HepG2 (cell line): Measurements from ENCODE around the gene ZCCHC8. TPM values are rescaled to one million over a fixed set of nuclear protein-coding genes. Genes with fewer than 3 reads are reported as not detected.

Source experiments
- ATF7-NPFF ChIP-seq: sonication (generic); formaldehyde crosslinking; IDR thresholded peaks from 2 replicates; pipeline ENCODE4 v1.8.1; 2023; ENCODE audit warnings: mild to moderate bottlenecking, low read depth, missing genetic modification reagents, moderate library complexity
- FOXA1 ChIP-seq, 2 experiments: fragments of 450-650 bp in 1 of 2; sonication (generic) in 1 of 2; formaldehyde crosslinking in 1 of 2; IDR thresholded peaks; 2 replicates each; pipeline versions ENCODE4 v1.4.0 to v1.6.1; 2016 to 2020; ENCODE audit warnings: missing genetic modification reagents in 1 of 2
- GATAD1 ChIP-seq: IDR thresholded peaks from 2 replicates; pipeline ENCODE4 v1.6.1; 2016; ENCODE audit warnings: missing genetic modification reagents, missing compliant biosample characterization
- HDAC6 ChIP-seq: fragments of 200-600 bp; sonication (generic); IDR thresholded peaks from 2 replicates; pipeline ENCODE4 v1.7.0; 2017; ENCODE audit warnings: mild to moderate bottlenecking, antibody characterized with exemption, low read length, low read depth
- HNRNPH1 ChIP-seq: fragments of 200-400 bp; formaldehyde crosslinking; optimal IDR thresholded peaks from 2 replicates; pipeline ENCODE3; 2017; ENCODE audit warnings: mild to moderate bottlenecking, low read depth, low read length
- HOXA5 ChIP-seq: sonication (generic); formaldehyde crosslinking; IDR thresholded peaks from 2 replicates; pipeline ENCODE4 v1.4.0; 2020; ENCODE audit warnings: missing genetic modification reagents
- KDM3A ChIP-seq: IDR thresholded peaks from 2 replicates; pipeline ENCODE4 v1.6.1; 2018; ENCODE audit warnings: low read depth, missing compliant biosample characterization
- KLF15 ChIP-seq: sonication (generic); formaldehyde crosslinking; IDR thresholded peaks from 2 replicates; pipeline ENCODE4 v1.8.1; 2023; ENCODE audit warnings: borderline replicate concordance, mild to moderate bottlenecking, inconsistent platforms, missing genetic modification reagents, mixed read lengths
- NR2F6 ChIP-seq, 2 experiments: IDR thresholded peaks; 2 replicates each; pipeline ENCODE4 v1.6.1; 2016; ENCODE audit warnings: antibody characterized with exemption in 1 of 2, mild to moderate bottlenecking in 1 of 2
- SAFB2 ChIP-seq: sonication (generic); formaldehyde crosslinking; IDR thresholded peaks from 2 replicates; pipeline ENCODE4 v1.5.1; 2020; ENCODE audit warnings: missing genetic modification reagents, low read depth, mild to moderate bottlenecking, borderline replicate concordance
- SIX1 ChIP-seq: sonication (generic); formaldehyde crosslinking; IDR thresholded peaks from 2 replicates; pipeline ENCODE4 v1.4.0; 2020; ENCODE audit warnings: missing genetic modification reagents, borderline replicate concordance
- SKI ChIP-seq: fragments of 450-650 bp; IDR thresholded peaks from one replicate; pipeline ENCODE4 v1.6.1; 2018; ENCODE audit warnings: mild to moderate bottlenecking; ENCODE audit not compliant: partially characterized antibody
- YEATS4 ChIP-seq: sonication (generic); formaldehyde crosslinking; IDR thresholded peaks from 2 replicates; pipeline ENCODE4 v1.4.0; 2020; ENCODE audit warnings: missing genetic modification reagents, borderline replicate concordance
- ZNF224 ChIP-seq: sonication (generic); formaldehyde crosslinking; IDR thresholded peaks from 2 replicates; pipeline ENCODE4 v1.5.0; 2020; ENCODE audit warnings: mild to moderate bottlenecking, missing genetic modification reagents
- ZNF501 ChIP-seq: sonication (generic); formaldehyde crosslinking; IDR thresholded peaks from 2 replicates; pipeline ENCODE4 v1.5.1; 2020; ENCODE audit warnings: mild to moderate bottlenecking, moderate library complexity, missing genetic modification reagents
- ZNF552 ChIP-seq: sonication (generic); formaldehyde crosslinking; IDR thresholded peaks from 2 replicates; pipeline ENCODE4 v1.9.0; 2022; ENCODE audit warnings: missing genetic modification reagents, mild to moderate bottlenecking, borderline replicate concordance
- ZNF589 ChIP-seq: sonication (generic); formaldehyde crosslinking; conservative IDR thresholded peaks from 2 replicates; pipeline ENCODE4 v1.8.0; 2022; ENCODE audit warnings: mild to moderate bottlenecking, moderate library complexity, missing genetic modification reagents
- polyA plus RNA-seq, 8 experiments: library from polyadenylated mRNA; depleted of rRNA in 3 of 8; stranded (reverse) in 7 of 8; unstranded in 1 of 8; fragments of >200 nt; fragmentation: Illumina TruSeq in 4 of 8; extraction: Trizol in 4 of 8; gene quantifications; 2 replicates each; pipeline versions ENCODE4 v1.2.1 to v1.2.3, GENCODE V29; 2011 to 2016; ENCODE audit warnings: low read depth in 4 of 8, missing spikeins in 1 of 8, mixed read lengths in 1 of 8; ENCODE audit not compliant: insufficient read depth in 1 of 8
- total RNA-seq, 5 experiments: library from RNA; depleted of rRNA; stranded (reverse); fragments of >200 nt; fragmentation: Illumina TruSeq; extraction: Trizol; gene quantifications; 2 replicates each; pipeline ENCODE4 v1.2.3, GENCODE V29; 2016; ENCODE audit warnings: low read depth in 1 of 5
- TF ChIP-seq, protein P1 (sequence below): sonication (generic); formaldehyde crosslinking; IDR thresholded peaks from 2 replicates; pipeline ENCODE4 v1.8.0; 2022; ENCODE audit warnings: mild to moderate bottlenecking, missing genetic modification reagents, borderline replicate concordance
- TF ChIP-seq, protein P2 (sequence below): IDR thresholded peaks from 2 replicates; pipeline ENCODE4 v1.6.1; 2016; ENCODE audit warnings: missing biosample characterization, missing genetic modification reagents, low read depth
- TF ChIP-seq, protein P3 (sequence below): sonication (generic); formaldehyde crosslinking; IDR thresholded peaks from 2 replicates; pipeline ENCODE4 v1.4.0; 2020; ENCODE audit warnings: missing genetic modification reagents
- TF ChIP-seq, protein P4 (sequence below): sonication (generic); formaldehyde crosslinking; IDR thresholded peaks from 2 replicates; pipeline ENCODE4 v1.5.0; 2020; ENCODE audit warnings: missing genetic modification reagents

Gene ZCCHC8
- total and polyA plus RNA-seq, 2 of the 13 experiments (the other 11 are each of a cell fraction or from before 2014, with no cell fraction given): 18.6 to 20.9 TPM

DNA sequence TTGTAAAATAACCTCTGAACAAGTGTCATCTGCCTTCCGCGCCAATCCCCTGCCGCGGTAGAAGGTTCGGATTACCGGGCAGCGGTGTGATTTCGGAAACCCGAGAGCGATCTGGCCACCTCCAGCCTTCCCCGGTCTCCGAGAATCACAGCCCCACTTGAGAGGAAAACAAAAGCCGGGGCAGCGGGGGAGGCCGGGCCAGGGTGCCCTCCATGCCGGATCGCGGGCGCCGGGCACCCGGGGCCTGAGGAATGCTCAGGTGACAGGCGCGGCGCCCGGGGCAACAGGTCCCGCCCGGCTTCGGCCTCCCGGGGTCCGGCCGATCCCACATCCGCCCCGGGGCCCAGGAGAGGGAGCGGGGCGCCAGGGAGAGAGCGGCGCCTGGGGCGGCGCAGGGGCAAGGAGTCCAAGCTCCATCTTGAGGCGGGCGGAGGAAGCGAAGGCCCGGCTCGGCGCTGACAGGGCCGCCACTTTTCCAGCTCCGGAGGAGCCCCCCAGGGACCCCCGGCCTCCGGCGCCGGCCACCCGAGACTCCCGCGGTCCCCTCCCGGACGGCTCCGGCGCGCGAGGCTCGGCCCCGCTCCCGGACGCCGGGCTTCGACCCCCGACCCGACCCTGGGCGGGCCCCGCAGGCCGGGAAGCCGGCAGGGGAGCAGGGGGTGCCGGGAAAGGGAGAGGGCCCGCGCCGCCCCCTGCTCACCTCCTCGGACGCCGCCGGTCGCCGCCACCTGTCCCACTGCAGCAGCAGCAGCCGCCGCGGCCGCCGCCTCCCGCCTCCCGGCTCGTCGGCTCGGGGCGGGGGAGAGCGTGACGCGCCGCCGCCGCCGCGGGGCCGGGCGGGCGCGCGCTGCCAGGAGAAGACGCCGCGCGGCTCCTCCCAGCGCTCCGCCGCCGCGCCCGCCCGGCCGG lies 78.7 kb downstream of the ZCCHC8 start, which contains the start of gene CLIP1 (continued):
- TF ChIP-seq, protein P1, sequence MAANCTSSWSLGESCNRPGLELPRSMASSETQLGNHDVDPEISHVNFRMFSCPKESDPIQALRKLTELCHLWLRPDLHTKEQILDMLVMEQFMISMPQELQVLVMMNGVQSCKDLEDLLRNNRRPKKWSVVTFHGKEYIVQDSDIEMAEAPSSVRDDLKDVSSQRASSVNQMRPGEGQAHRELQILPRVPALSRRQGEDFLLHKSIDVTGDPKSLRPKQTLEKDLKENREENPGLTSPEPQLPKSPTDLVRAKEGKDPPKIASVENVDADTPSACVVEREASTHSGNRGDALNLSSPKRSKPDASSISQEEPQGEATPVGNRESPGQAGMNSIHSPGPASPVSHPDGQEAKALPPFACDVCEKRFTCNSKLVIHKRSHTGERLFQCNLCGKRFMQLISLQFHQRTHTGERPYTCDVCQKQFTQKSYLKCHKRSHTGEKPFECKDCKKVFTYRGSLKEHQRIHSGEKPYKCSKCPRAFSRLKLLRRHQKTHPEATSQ: no peak
- no peak for TF ChIP-seq ZNF589 (CRISPR knock-in tag)
- no peak for TF ChIP-seq HNRNPH1
- no peak; the same call in 1 of the 2 replicates for TF ChIP-seq ZNF501 (CRISPR knock-in tag)
- peak; percentile 38; the same call in 1 of the 2 replicates for TF ChIP-seq HOXA5 (CRISPR knock-in tag)
- TF ChIP-seq, protein P2, sequence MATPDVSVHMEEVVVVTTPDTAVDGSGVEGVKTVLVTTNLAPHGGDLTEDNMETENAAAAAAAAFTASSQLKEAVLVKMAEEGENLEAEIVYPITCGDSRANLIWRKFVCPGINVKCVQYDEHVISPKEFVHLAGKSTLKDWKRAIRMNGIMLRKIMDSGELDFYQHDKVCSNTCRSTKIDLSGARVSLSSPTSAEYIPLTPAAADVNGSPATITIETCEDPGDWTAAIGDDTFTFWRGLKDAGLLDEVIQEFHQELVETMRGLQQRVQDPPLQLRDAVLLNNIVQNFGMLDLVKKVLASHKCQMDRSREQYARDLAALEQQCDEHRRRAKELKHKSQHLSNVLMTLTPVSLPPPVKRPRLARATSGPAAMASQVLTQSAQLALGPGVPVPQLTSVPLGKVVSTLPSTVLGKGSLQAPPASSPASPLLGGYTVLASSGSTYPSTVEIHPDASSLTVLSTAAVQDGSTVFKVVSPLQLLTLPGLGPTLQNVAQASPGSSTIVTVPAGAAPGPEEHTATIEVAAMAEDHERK (CRISPR knock-in tag): no peak
- TF ChIP-seq KLF15 (CRISPR knock-in tag): no peak
- TF ChIP-seq KDM3A (CRISPR knock-in tag): peak; percentile 52; the same call in 1 of the 2 replicates
- TF ChIP-seq, protein P3, sequence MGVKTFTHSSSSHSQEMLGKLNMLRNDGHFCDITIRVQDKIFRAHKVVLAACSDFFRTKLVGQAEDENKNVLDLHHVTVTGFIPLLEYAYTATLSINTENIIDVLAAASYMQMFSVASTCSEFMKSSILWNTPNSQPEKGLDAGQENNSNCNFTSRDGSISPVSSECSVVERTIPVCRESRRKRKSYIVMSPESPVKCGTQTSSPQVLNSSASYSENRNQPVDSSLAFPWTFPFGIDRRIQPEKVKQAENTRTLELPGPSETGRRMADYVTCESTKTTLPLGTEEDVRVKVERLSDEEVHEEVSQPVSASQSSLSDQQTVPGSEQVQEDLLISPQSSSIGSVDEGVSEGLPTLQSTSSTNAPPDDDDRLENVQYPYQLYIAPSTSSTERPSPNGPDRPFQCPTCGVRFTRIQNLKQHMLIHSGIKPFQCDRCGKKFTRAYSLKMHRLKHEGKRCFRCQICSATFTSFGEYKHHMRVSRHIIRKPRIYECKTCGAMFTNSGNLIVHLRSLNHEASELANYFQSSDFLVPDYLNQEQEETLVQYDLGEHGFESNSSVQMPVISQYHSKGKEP (CRISPR knock-in tag): no peak
- TF ChIP-seq, protein P4, sequence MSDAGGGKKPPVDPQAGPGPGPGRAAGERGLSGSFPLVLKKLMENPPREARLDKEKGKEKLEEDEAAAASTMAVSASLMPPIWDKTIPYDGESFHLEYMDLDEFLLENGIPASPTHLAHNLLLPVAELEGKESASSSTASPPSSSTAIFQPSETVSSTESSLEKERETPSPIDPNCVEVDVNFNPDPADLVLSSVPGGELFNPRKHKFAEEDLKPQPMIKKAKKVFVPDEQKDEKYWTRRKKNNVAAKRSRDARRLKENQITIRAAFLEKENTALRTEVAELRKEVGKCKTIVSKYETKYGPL: no peak
- TF ChIP-seq YEATS4 (CRISPR knock-in tag): peak; percentile 72
- no peak for TF ChIP-seq ZNF552 (CRISPR knock-in tag)
- TF ChIP-seq SAFB2 (CRISPR knock-in tag): 0 out of 2 replicates have a peak, but pooled peaks have one; percentile 75
- TF ChIP-seq NR2F6 (IDR thresholded peaks at IDR 0.05): no peak
- TF ChIP-seq NR2F6 (CRISPR knock-in tag; IDR thresholded peaks at IDR 0.05): peak; percentile 26; the same call in 1 of the 2 replicates
- TF ChIP-seq SIX1 (CRISPR knock-in tag): no peak
- no peak for TF ChIP-seq HDAC6
- TF ChIP-seq ATF7-NPFF: 0 out of 2 replicates have a peak, but pooled peaks have one; percentile 15
- TF ChIP-seq SKI: peak; percentile 22
- TF ChIP-seq GATAD1 (CRISPR knock-in tag): no peak; the same call in 1 of the 2 replicates
- TF ChIP-seq FOXA1 (IDR thresholded peaks at IDR 0.05): no peak
- no peak for TF ChIP-seq FOXA1 (CRISPR knock-in tag; IDR thresholded peaks at IDR 0.05)
- TF ChIP-seq ZNF224 (CRISPR knock-in tag): no peak
